Measurements from ENCODE around the gene ZNF75A.
"Not testable (repeated sequence)": the region's sequence is repeated elsewhere in the genome, so short reads cannot be mapped to it uniquely, and the experiment has no call there.

Gene ZNF75A

GRCh38 chr16:3264137-3265036, 40.9 kb upstream of the ZNF75A start:
- in situ Hi-C loops (cut with HindIII; ENCODE audit: low pct_ligation_motif_present, low sequenced_read_pairs) = no loop called here
- Histone ChIP-seq H3K4me3 (ENCODE audit: low read depth, low read length) (peak overlapping the region; percentile 70), H3K27me3 (replicated peaks) (no peaks in the 10 kb centered on the region), H3K36me3 (replicated peaks) (no peaks in the 10 kb centered on the region), H3K27ac (peak overlapping the region; percentile 92)
- peak; percentile 98 for DNase-seq
- TF ChIP-seq, protein P1, sequence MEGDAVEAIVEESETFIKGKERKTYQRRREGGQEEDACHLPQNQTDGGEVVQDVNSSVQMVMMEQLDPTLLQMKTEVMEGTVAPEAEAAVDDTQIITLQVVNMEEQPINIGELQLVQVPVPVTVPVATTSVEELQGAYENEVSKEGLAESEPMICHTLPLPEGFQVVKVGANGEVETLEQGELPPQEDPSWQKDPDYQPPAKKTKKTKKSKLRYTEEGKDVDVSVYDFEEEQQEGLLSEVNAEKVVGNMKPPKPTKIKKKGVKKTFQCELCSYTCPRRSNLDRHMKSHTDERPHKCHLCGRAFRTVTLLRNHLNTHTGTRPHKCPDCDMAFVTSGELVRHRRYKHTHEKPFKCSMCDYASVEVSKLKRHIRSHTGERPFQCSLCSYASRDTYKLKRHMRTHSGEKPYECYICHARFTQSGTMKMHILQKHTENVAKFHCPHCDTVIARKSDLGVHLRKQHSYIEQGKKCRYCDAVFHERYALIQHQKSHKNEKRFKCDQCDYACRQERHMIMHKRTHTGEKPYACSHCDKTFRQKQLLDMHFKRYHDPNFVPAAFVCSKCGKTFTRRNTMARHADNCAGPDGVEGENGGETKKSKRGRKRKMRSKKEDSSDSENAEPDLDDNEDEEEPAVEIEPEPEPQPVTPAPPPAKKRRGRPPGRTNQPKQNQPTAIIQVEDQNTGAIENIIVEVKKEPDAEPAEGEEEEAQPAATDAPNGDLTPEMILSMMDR (IDR thresholded peaks at IDR 0.05; ENCODE audit: low read depth, low read length, missing control alignments) = peak; percentile 50

- in situ Hi-C loops (cut with HindIII; ENCODE audit: low pct_ligation_motif_present, low sequenced_read_pairs) = no loop called here
- peak; percentile 20 for DNase-seq
- no peaks in the 10 kb centered on the region for H3K36me3 ChIP-seq (replicated peaks)
- no peak overlapping the region for H3K4me3 ChIP-seq (ENCODE audit: low read depth, low read length)
- TF ChIP-seq, protein P1 (IDR thresholded peaks at IDR 0.05; ENCODE audit: low read depth, low read length, missing control alignments) = peak; percentile 52
- H3K27ac ChIP-seq = no peak overlapping the region
- H3K27me3 ChIP-seq (replicated peaks) = no peaks in the 10 kb centered on the region
Measured at GRCh38 chr16:3266873-3267537, 38.3 kb upstream of the ZNF75A start.

- in situ Hi-C loops (cut with HindIII; ENCODE audit: low pct_ligation_motif_present, low sequenced_read_pairs) = no loop called here
- H3K4me3 ChIP-seq (ENCODE audit: low read depth, low read length) = no peak overlapping the region
- TF ChIP-seq, protein P1 (IDR thresholded peaks at IDR 0.05; ENCODE audit: low read depth, low read length, missing control alignments) = no peak
- DNase-seq = no peak
- H3K36me3 ChIP-seq (replicated peaks) = no peaks in the 10 kb centered on the region
- H3K27me3 ChIP-seq (replicated peaks) = no peaks in the 10 kb centered on the region
- no peak overlapping the region for H3K27ac ChIP-seq
Measured at GRCh38 chr16:3268294-3268693, 37.0 kb upstream of the ZNF75A start.

- H3K36me3 ChIP-seq (replicated peaks); DNase-seq; H3K27ac ChIP-seq; H3K27me3 ChIP-seq (replicated peaks); in situ Hi-C loops (cut with HindIII; ENCODE audit: low pct_ligation_motif_present, low sequenced_read_pairs); H3K4me3 ChIP-seq (ENCODE audit: low read depth, low read length): not testable (repeated sequence)
Measured at GRCh38 chr16:3270718-3271117, 34.6 kb upstream of the ZNF75A start.

- H3K4me3 ChIP-seq (ENCODE audit: low read depth, low read length); in situ Hi-C loops (cut with HindIII; ENCODE audit: low pct_ligation_motif_present, low sequenced_read_pairs); H3K27ac ChIP-seq; H3K36me3 ChIP-seq (replicated peaks); DNase-seq; H3K27me3 ChIP-seq (replicated peaks): not testable (repeated sequence)
Measured at GRCh38 chr16:3271281-3271680, 34.0 kb upstream of the ZNF75A start.

DNA sequence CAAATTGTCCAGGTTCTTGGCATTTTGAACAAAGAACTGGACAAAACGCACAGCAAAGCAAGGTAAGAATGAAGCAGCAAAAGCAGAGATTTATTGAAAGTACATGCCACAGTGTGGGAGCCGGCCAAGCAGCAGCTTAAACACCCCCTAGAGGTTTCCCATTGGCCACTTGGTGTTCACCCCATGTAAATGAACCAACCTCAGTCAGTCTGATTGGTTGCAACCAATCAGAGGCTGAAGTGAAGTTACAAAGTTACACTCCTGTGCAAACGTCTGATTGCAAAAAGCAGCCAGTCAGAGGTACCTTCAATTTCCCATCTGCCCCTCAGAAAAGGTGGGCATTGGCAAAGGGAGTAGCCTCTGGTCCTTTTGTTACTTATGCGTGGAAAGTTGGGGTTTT, 30.8 kb upstream of the ZNF75A start:
- H3K27me3 ChIP-seq (replicated peaks) = no peaks in the 10 kb centered on the region
- TF ChIP-seq, protein P1 (IDR thresholded peaks at IDR 0.05; ENCODE audit: low read depth, low read length, missing control alignments) = no peak
- in situ Hi-C loops (cut with HindIII; ENCODE audit: low pct_ligation_motif_present, low sequenced_read_pairs) = no loop called here
- no peak for DNase-seq
- H3K4me3 ChIP-seq (ENCODE audit: low read depth, low read length) = no peak overlapping the region
- H3K27ac ChIP-seq = no peak overlapping the region
- H3K36me3 ChIP-seq (replicated peaks) = no peaks in the 10 kb centered on the region

Measured in brain microvascular endothelial cell (primary cell).